ENCODE data around the gene RBM8A.
A peak's percentile ranks its signal among the peaks of the same experiment; 100 is the strongest.
"Not testable (repeated sequence)": the region's sequence is repeated elsewhere in the genome, so short reads cannot be mapped to it uniquely, and the experiment has no call there.

The RBM8A gene

DNA sequence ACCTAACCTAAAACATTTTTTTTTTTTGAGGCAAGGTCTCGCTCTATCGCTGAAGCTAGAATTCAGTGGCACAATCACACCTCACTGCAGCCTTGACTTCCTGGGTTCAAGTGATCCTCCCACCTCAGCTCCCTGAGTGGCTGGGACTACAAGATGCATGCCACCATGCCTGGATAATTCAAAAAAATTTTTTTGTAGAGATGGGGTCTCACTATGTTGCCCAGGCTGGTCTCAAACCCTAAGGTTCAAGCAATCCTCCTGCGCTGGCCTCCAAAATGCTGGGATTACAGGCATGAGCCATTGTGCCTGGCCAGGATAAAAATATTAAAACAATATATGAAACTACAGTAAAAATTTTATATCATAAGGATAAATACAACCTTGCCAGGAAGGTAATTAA, 25.6 kb upstream of the RBM8A start:
- no peak overlapping the region for H3K9ac ChIP-seq (ENCODE audit: low read length)
- H3K9me3 ChIP-seq (ENCODE audit: control insufficient read depth, low read depth, low read length) = no peaks in the 10 kb centered on the region
- no peak overlapping the region for H3K4me3 ChIP-seq (ENCODE audit: low read length)
- peaks cover 9% of the 10 kb centered on the region for H3K4me1 ChIP-seq (ENCODE audit: control insufficient read depth, low read depth, low read length)
- no peaks in the 10 kb centered on the region for H3K36me3 ChIP-seq (ENCODE audit: control insufficient read depth, low read depth, low read length)
- H3K27ac ChIP-seq (ENCODE audit: low read length) = no peak overlapping the region
- H3K27me3 ChIP-seq (ENCODE audit: control insufficient read depth, insufficient read depth, low read length) = peaks cover 29% of the 10 kb centered on the region

DNA sequence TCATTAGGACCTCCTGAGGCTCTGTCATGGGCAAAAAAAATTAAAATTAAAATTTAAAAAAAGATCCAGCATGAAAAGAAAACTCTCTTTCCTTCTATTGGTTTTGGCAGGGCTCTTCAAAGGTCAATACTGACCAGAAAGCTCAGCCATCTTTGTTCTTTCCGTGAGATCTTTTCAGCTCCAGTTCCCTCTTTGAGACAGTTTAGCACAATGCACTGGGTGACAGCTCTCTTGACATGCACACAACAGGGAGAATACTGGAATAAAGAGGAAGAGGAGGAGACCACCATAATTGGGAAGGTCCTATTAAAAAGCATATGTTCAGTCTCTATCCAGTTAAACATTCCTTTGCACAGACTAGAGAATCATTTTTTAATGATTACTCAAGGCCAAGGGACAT, 24.2 kb upstream of the RBM8A start:
- Histone ChIP-seq H3K4me1 (ENCODE audit: control insufficient read depth, low read depth, low read length) (peaks cover 13% of the 10 kb centered on the region), H3K4me3 (ENCODE audit: low read length) (no peak overlapping the region), H3K36me3 (ENCODE audit: control insufficient read depth, low read depth, low read length) (no peaks in the 10 kb centered on the region), H3K27me3 (ENCODE audit: control insufficient read depth, insufficient read depth, low read length) (peaks cover 19% of the 10 kb centered on the region), H3K9ac (ENCODE audit: low read length) (no peak overlapping the region), H3K9me3 (ENCODE audit: control insufficient read depth, low read depth, low read length) (no peaks in the 10 kb centered on the region), H3K27ac (ENCODE audit: low read length) (no peak overlapping the region)

DNA sequence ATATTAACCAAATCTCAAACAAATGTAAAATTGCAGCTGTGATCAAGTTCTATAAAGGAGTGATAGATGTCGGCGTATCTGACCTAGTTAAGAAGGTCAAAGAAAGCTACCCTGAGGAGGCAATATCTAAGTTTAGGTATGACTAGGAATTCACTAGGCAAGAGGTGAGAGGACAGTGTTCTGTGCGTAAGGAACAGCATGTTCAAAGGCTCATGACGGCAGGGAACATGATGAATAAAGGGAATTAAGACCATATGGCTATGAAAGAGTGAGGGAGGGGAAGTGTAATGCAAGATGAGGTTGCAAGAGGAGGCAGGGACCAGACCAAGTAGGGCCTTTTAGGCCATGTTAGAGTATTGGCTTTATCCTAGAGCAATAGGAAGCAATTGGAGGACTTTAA, 21.9 kb upstream of the RBM8A start:
- Histone ChIP-seq H3K27me3 (ENCODE audit: control insufficient read depth, insufficient read depth, low read length) (no peaks in the 10 kb centered on the region), H3K9ac (ENCODE audit: low read length) (no peak overlapping the region), H3K4me1 (ENCODE audit: control insufficient read depth, low read depth, low read length) (peaks cover 13% of the 10 kb centered on the region), H3K9me3 (ENCODE audit: control insufficient read depth, low read depth, low read length) (no peaks in the 10 kb centered on the region), H3K36me3 (ENCODE audit: control insufficient read depth, low read depth, low read length) (no peaks in the 10 kb centered on the region), H3K27ac (ENCODE audit: low read length) (no peak overlapping the region), H3K4me3 (ENCODE audit: low read length) (no peak overlapping the region)

DNA sequence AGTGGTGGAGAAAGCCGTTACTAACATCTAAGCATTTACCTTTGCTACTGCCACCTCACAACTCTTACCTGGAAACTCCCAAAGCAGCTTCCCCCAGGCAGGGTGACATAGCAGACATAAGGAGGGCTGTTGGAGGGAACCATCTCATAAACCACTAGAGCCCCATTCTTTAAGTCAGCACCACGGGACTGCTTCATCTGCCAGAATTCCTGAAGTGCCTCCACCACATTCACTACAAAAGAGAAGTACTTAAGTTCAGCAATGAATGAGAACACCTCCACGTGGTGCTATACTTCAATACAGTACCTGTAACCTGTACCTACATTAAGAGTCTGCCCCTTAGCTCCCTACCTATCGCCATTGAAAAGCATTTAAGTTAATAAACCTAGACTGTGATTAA, 20.3 kb upstream of the RBM8A start:
- Histone ChIP-seq H3K4me3 (ENCODE audit: low read length) (no peak overlapping the region), H3K9me3 (ENCODE audit: control insufficient read depth, low read depth, low read length) (no peaks in the 10 kb centered on the region), H3K27ac (ENCODE audit: low read length) (no peak overlapping the region), H3K27me3 (ENCODE audit: control insufficient read depth, insufficient read depth, low read length) (no peaks in the 10 kb centered on the region), H3K36me3 (ENCODE audit: control insufficient read depth, low read depth, low read length) (no peaks in the 10 kb centered on the region), H3K4me1 (ENCODE audit: control insufficient read depth, low read depth, low read length) (peaks cover 13% of the 10 kb centered on the region), H3K9ac (ENCODE audit: low read length) (no peak overlapping the region)

DNA sequence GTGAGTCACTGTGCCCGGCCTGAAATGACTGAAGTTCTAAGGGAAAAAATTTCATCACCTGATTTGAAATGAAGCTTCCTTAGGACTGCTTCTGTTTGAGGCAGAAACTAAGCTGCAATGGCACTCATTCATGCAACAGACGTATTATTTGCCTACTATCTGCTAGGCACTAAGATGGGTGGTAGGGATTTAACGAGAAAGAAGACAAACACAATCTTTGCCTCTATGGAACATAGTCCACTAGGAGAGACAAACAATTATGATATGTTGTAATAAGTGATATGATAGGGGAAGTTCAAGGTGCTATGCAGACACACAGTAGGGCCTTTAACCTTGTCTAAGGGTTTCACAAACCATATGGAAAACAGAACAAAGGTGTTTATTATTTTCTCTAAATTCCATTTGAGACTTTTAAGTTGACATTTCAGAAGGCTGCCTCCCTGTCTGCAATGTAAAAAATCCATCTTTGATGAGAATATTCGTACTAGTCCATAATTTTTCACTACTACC, 19.2 kb upstream of the RBM8A start:
- Histone ChIP-seq H3K27me3 (ENCODE audit: control insufficient read depth, insufficient read depth, low read length) (no peaks in the 10 kb centered on the region), H3K36me3 (ENCODE audit: control insufficient read depth, low read depth, low read length) (no peaks in the 10 kb centered on the region), H3K9me3 (ENCODE audit: control insufficient read depth, low read depth, low read length) (no peaks in the 10 kb centered on the region), H3K9ac (ENCODE audit: low read length) (no peak overlapping the region), H3K4me3 (ENCODE audit: low read length) (no peak overlapping the region), H3K4me1 (ENCODE audit: control insufficient read depth, low read depth, low read length) (peaks cover 13% of the 10 kb centered on the region), H3K27ac (ENCODE audit: low read length) (no peak overlapping the region)

DNA sequence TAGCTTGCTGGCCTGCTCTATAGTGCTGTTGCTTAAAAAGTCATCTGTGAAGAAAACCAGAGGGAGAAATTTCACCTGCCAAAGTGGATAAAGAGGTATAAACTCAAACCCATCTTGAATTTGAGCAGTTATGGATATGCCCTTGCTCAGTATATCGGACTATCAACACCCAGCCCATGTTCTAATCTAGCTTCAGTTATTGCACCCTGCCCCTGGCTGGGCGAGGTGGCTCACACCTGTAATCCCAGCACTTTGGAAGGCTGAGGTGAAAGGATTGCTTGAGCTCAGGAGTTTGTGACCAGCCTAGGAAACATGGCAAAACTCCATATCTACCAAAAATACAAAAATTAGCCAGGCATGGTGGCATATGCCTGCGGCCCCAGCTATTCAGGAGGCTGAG, 17.2 kb upstream of the RBM8A start:
- H3K4me1 ChIP-seq (ENCODE audit: control insufficient read depth, low read depth, low read length) = peaks cover 13% of the 10 kb centered on the region
- no peak overlapping the region for H3K4me3 ChIP-seq (ENCODE audit: low read length)
- H3K9me3 ChIP-seq (ENCODE audit: control insufficient read depth, low read depth, low read length) = no peaks in the 10 kb centered on the region
- H3K27ac ChIP-seq (ENCODE audit: low read length) = no peak overlapping the region
- no peaks in the 10 kb centered on the region for H3K27me3 ChIP-seq (ENCODE audit: control insufficient read depth, insufficient read depth, low read length)
- no peak overlapping the region for H3K9ac ChIP-seq (ENCODE audit: low read length)
- no peaks in the 10 kb centered on the region for H3K36me3 ChIP-seq (ENCODE audit: control insufficient read depth, low read depth, low read length)

DNA sequence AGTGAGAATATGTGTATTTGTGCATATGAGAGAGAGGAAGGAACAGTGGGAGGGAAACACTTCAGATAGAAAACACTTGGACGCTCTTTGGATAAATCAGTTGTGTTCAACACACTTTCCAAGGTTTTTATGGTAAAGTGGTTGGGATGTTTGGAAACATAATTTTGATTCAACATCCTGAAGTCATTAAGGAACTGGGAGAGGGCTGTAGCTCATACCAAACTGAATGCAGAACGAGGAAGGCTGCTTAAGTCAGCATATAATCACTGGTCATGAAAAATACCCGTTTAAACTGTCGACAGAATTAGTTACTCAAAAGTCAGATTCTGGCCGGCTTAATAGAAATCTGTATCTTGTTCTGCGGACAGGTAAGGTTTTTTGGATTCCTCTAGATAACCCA, 15.6 kb upstream of the RBM8A start:
- Histone ChIP-seq H3K36me3 (ENCODE audit: control insufficient read depth, low read depth, low read length) (no peaks in the 10 kb centered on the region), H3K27ac (ENCODE audit: low read length) (no peak overlapping the region), H3K4me1 (ENCODE audit: control insufficient read depth, low read depth, low read length) (peaks cover 11% of the 10 kb centered on the region), H3K9me3 (ENCODE audit: control insufficient read depth, low read depth, low read length) (no peaks in the 10 kb centered on the region), H3K4me3 (ENCODE audit: low read length) (no peak overlapping the region), H3K27me3 (ENCODE audit: control insufficient read depth, insufficient read depth, low read length) (no peaks in the 10 kb centered on the region), H3K9ac (ENCODE audit: low read length) (no peak overlapping the region)

DNA sequence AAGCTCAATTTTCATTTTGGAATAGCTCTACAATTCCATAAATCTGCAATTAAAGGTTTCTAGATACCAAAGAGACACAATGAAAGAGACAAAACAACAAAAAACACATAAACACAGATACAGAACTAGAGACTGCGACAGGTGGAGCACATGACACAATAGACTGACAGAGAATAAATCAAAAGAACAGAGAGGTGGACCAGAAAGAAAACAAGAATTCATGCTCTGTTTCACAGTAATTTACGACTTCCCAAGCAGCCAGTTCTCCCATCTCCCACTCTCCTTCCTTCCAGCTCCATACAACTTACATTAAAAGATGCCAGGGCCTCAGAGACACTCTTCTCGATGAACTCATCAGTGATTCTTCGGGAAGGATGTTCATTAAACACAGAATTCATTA, 15.1 kb upstream of the RBM8A start:
- no peaks in the 10 kb centered on the region for H3K36me3 ChIP-seq (ENCODE audit: control insufficient read depth, low read depth, low read length)
- H3K4me1 ChIP-seq (ENCODE audit: control insufficient read depth, low read depth, low read length) = peaks cover 6% of the 10 kb centered on the region
- H3K9ac ChIP-seq (ENCODE audit: low read length) = no peak overlapping the region

DNA sequence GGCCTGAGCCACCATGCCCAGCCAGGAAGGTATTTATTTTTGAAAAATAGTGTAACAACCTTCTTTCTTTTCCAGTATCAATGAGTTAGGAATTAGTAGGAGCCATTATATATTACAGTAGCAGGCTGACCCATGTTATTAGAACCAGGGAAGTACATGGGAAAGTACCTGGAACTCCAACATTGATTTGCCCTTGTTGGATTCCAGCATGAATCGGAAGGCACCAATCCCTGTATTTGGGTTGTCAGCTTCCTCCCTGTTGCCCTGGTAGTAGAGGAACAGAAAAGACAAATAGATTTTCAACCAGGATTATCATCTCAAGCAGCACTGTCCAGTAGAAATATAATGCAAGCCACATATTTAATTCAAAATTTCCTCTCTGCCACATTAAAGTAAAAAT, 10.2 kb upstream of the RBM8A start:
- Histone ChIP-seq H3K9me3 (ENCODE audit: control insufficient read depth, low read depth, low read length) (no peaks in the 10 kb centered on the region), H3K4me1 (ENCODE audit: control insufficient read depth, low read depth, low read length) (no peaks in the 10 kb centered on the region), H3K27me3 (ENCODE audit: control insufficient read depth, insufficient read depth, low read length) (no peaks in the 10 kb centered on the region), H3K36me3 (ENCODE audit: control insufficient read depth, low read depth, low read length) (no peaks in the 10 kb centered on the region), H3K4me3 (ENCODE audit: low read length) (no peak overlapping the region), H3K27ac (ENCODE audit: low read length) (no peak overlapping the region), H3K9ac (ENCODE audit: low read length) (no peak overlapping the region)

More for the DNA sequence above, 15.1 kb upstream of the RBM8A start:
- no peaks in the 10 kb centered on the region for H3K27me3 ChIP-seq (ENCODE audit: control insufficient read depth, insufficient read depth, low read length)
- H3K27ac ChIP-seq (ENCODE audit: low read length) = no peak overlapping the region
- H3K4me3 ChIP-seq (ENCODE audit: low read length) = no peak overlapping the region
- H3K9me3 ChIP-seq (ENCODE audit: control insufficient read depth, low read depth, low read length) = no peaks in the 10 kb centered on the region

DNA sequence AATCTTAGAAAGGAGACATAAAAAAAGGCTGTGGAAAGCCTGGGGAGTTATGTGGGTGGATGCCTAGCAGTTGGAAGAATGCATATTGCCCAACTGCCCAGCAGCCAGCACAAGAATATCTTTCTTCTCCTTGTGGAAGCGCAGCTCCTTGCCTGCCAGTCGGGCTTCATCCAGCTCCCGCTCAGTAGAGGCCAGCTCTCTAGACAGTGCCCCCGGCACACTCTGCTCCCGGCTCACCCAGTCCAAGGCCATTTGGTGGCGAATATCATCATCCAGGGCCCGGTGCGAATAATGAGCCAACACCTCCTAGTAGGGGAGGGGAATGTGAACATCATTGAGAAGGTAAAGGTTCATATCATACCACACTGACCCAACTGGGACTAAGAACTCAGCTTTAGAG, 9.0 kb upstream of the RBM8A start:
- Histone ChIP-seq H3K27ac (ENCODE audit: low read length) (no peak overlapping the region), H3K36me3 (ENCODE audit: control insufficient read depth, low read depth, low read length) (no peaks in the 10 kb centered on the region), H3K27me3 (ENCODE audit: control insufficient read depth, insufficient read depth, low read length) (no peaks in the 10 kb centered on the region), H3K9ac (ENCODE audit: low read length) (no peak overlapping the region), H3K9me3 (ENCODE audit: control insufficient read depth, low read depth, low read length) (no peaks in the 10 kb centered on the region), H3K4me3 (ENCODE audit: low read length) (no peak overlapping the region), H3K4me1 (ENCODE audit: control insufficient read depth, low read depth, low read length) (no peaks in the 10 kb centered on the region)

DNA sequence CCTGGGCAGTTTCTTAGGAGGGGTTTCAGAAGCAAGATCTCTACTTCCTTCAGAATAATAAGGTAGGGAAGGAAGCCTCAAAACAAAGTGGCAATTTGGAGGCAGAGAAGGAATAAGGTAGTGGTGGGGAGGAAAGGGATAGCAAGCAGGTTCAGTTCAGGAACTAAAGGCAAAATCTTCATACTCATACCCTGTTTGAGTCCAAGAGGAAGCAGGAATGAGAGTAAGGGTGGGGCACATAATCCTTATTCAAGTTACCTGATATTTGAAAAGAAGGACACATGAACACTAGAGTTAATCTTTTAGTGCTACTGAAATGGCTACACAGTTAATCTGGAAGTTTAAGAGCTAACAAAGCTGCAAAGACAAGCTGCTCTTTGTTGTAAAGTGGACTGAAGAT, 8.4 kb upstream of the RBM8A start:
- H3K9ac ChIP-seq (ENCODE audit: low read length) = no peak overlapping the region
- no peak overlapping the region for H3K4me3 ChIP-seq (ENCODE audit: low read length)
- no peaks in the 10 kb centered on the region for H3K27me3 ChIP-seq (ENCODE audit: control insufficient read depth, insufficient read depth, low read length)
- H3K27ac ChIP-seq (ENCODE audit: low read length) = no peak overlapping the region
- H3K9me3 ChIP-seq (ENCODE audit: control insufficient read depth, low read depth, low read length) = no peaks in the 10 kb centered on the region
- H3K4me1 ChIP-seq (ENCODE audit: control insufficient read depth, low read depth, low read length) = no peaks in the 10 kb centered on the region
- H3K36me3 ChIP-seq (ENCODE audit: control insufficient read depth, low read depth, low read length) = no peaks in the 10 kb centered on the region

DNA sequence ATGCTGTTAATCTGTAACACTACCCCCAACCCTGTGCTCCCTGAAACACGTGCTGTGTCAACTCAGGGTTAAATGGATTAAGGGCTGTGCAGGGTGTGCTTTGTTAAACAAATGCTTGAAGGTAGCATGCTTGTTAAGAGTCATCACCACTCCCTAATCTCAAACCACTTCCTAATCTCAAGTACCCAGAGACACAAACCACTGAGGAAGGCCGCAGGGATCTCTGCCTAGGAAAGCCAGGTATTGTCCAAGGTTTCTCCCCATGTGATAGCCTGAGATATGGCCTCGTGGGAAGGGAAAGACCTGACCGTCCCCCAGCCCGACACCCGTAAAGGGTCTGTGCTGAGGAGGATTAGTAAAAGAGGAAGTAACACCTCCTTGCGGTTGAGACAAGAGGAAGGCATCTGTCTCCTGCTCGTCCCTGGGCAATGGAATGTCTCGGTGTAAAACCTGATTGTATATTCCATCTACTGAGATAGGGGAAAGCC, 5.3 kb upstream of the RBM8A start:
- not testable (repeated sequence) for H3K27ac ChIP-seq (ENCODE audit: low read length); H3K4me3 ChIP-seq (ENCODE audit: low read length); H3K27me3 ChIP-seq (ENCODE audit: control insufficient read depth, insufficient read depth, low read length); H3K4me1 ChIP-seq (ENCODE audit: control insufficient read depth, low read depth, low read length); H3K36me3 ChIP-seq (ENCODE audit: control insufficient read depth, low read depth, low read length); H3K9me3 ChIP-seq (ENCODE audit: control insufficient read depth, low read depth, low read length)
- peak overlapping the region; percentile 18 for H3K9ac ChIP-seq (ENCODE audit: low read length)
